HCT116 (cell line): ENCODE measurements around the gene HSD3B7. TPM values are rescaled to one million over a fixed set of nuclear protein-coding genes. Genes with fewer than 3 reads are reported as not detected.

ENCODE experiments used
- ATAC-seq: fragments of 200-7000 bp; cut with Tn5 transposase; 2 replicates; pipeline ENCODE4 v1.9.1; 2020; ENCODE audit warnings: mild to moderate bottlenecking, moderate library complexity
- BruUV-seq: library from RNA; stranded (reverse); fragments of 400-500 nt; replicated peaks from 2 replicates; lab custom pipeline; 2021; lab: Mats Ljungman, UMichigan
- CTCF ChIA-PET: fragments of 300-600 bp; sonication (Branson Sonifier 250); formaldehyde crosslinking; loops from one replicate; lab custom pipeline; 2021; ENCODE audit warnings: antibody characterized with exemption; lab: Charles Lee
- POLR2A ChIA-PET: fragments of 300-600, 350-600 bp; sonication (Branson Sonifier 250); formaldehyde crosslinking; loops from one replicate; lab custom pipeline; 2021; ENCODE audit warnings: antibody characterized with exemption; lab: Charles Lee
- RAD21 ChIA-PET, 2 experiments: fragments of 300-600 bp; sonication (Branson Sonifier 250); formaldehyde crosslinking; loops; one replicate each; lab custom pipeline; 2023; ENCODE audit warnings: low total read pairs in 2 of 2; ENCODE audit not compliant: uncharacterized antibody in 2 of 2, unreplicated experiment in 2 of 2, low non-redundant PET in 1 of 2; lab: Charles Lee
- DNase-seq: peaks from one replicate; pipeline ENCODE4 v3.0.0-alpha.2; 2010; ENCODE audit warnings: low read depth, low spot score
- H2AFZ ChIP-seq: fragments of 200-600 bp; shearing (Covaris generic), sonication (generic); 2 replicates; pipeline ENCODE4 v1.6.1; 2017; ENCODE audit warnings: low read depth, mixed run types, mixed read lengths, antibody characterized with exemption, low read length; ENCODE audit not compliant: poor library complexity, severe bottlenecking
- H3K27ac ChIP-seq: 2 replicates; pipeline ENCODE4 v1.5.1; 2012; ENCODE audit warnings: low read depth, low read length
- H3K27me3 ChIP-seq: fragments of 200-600 bp; sonication (generic); 2 replicates; pipeline ENCODE4 v1.6.1; 2016; ENCODE audit warnings: mixed run types, low read length, mixed read lengths; ENCODE audit not compliant: insufficient read depth
- H3K36me3 ChIP-seq, 2 experiments: fragments of 200-500 bp in 1 of 2; fragments of 200-600 bp in 1 of 2; sonication (Bioruptor generic) in 1 of 2; sonication (generic) in 1 of 2; 2 replicates each; pipeline versions ENCODE4 v1.5.1 to v1.6.1; 2014 to 2016; ENCODE audit warnings: low read length in 2 of 2, inconsistent platforms in 1 of 2, mixed read lengths in 1 of 2, mixed run types in 1 of 2; ENCODE audit not compliant: insufficient read depth in 2 of 2, control insufficient read depth in 1 of 2
- H3K4me1 ChIP-seq, 2 experiments: fragments of 200-600 bp in 1 of 2; sonication (generic) in 1 of 2; 2 replicates each; pipeline versions ENCODE4 v1.5.1 to v1.6.1; 2012 to 2017; ENCODE audit warnings: low read length in 2 of 2, inconsistent platforms in 1 of 2, mild to moderate bottlenecking in 1 of 2, mixed read lengths in 1 of 2, mixed run types in 1 of 2, moderate library complexity in 1 of 2; ENCODE audit not compliant: insufficient read depth in 2 of 2, control insufficient read depth in 1 of 2
- H3K4me2 ChIP-seq: fragments of 200-600 bp; sonication (generic); 2 replicates; pipeline ENCODE4 v1.6.1; 2017; ENCODE audit warnings: mixed run types, low read length, mixed read lengths
- H3K4me3 ChIP-seq, 2 experiments: fragments of 200-600 bp in 1 of 2; sonication (generic) in 1 of 2; replicated peaks in 1 of 2; 2 replicates each; pipeline ENCODE4 v1.5.1; 2011 to 2016; ENCODE audit warnings: low read length in 2 of 2, control low read depth in 1 of 2, low read depth in 1 of 2, mild to moderate bottlenecking in 1 of 2, mixed read lengths in 1 of 2, mixed run types in 1 of 2
- H3K79me2 ChIP-seq: fragments of 200-600 bp; sonication (generic); 2 replicates; pipeline ENCODE4 v1.6.1; 2017; ENCODE audit warnings: mild to moderate bottlenecking, mixed run types, low read length, moderate library complexity, mixed read lengths; ENCODE audit not compliant: insufficient read depth
- H3K9ac ChIP-seq: fragments of 200-600 bp; sonication (generic); 2 replicates; pipeline ENCODE4 v1.6.1; 2016; ENCODE audit warnings: low read length, mixed read lengths
- H3K9me2 ChIP-seq: fragments of 200-600 bp; sonication (generic), shearing (Covaris generic); 2 replicates; pipeline ENCODE4 v1.6.1; 2017; ENCODE audit warnings: mixed run types, mild to moderate bottlenecking, moderate library complexity; ENCODE audit not compliant: insufficient read depth
- H3K9me3 ChIP-seq, 2 experiments: fragments of 200-500 bp in 1 of 2; fragments of 200-600 bp in 1 of 2; sonication (Bioruptor generic) in 1 of 2; sonication (generic) in 1 of 2; 2 replicates each; pipeline ENCODE4 v1.6.1; 2014 to 2017; ENCODE audit warnings: low read length in 2 of 2, mixed read lengths in 2 of 2, inconsistent platforms in 1 of 2, low read depth in 1 of 2, mild to moderate bottlenecking in 1 of 2, mixed run types in 1 of 2, moderate library complexity in 1 of 2; ENCODE audit not compliant: control insufficient read depth in 1 of 2, insufficient read depth in 1 of 2
- H4K20me1 ChIP-seq: fragments of 200-600 bp; sonication (generic), shearing (Covaris generic); 2 replicates; pipeline ENCODE4 v1.6.1; 2017; ENCODE audit warnings: mixed run types, mild to moderate bottlenecking, moderate library complexity; ENCODE audit not compliant: insufficient read depth
- ATF3 ChIP-seq: IDR thresholded peaks from 2 replicates; pipeline ENCODE4 v1.6.1; 2012
- CEBPB ChIP-seq: IDR thresholded peaks from 2 replicates; pipeline ENCODE4 v1.6.1; 2012; ENCODE audit warnings: low read depth
- CTCF ChIP-seq, 3 experiments: fragments of 200-600 bp in 1 of 3; sonication (generic) in 1 of 3; IDR thresholded peaks in 2 of 3; conservative IDR thresholded peaks in 1 of 3; 2 replicates each; pipeline ENCODE4 v1.5.1; 2012 to 2017; ENCODE audit warnings: low read depth in 2 of 3, low read length in 2 of 3, antibody characterized with exemption in 1 of 3, borderline replicate concordance in 1 of 3, control low read depth in 1 of 3, mild to moderate bottlenecking in 1 of 3, mixed read lengths in 1 of 3, mixed run types in 1 of 3, moderate library complexity in 1 of 3; ENCODE audit not compliant: insufficient read depth in 1 of 3
- EGR1 ChIP-seq: IDR thresholded peaks from 2 replicates; pipeline ENCODE4 v1.6.1; 2012; ENCODE audit warnings: low read depth
- ELF1 ChIP-seq: IDR thresholded peaks from 2 replicates; pipeline ENCODE4 v1.6.1; 2012; ENCODE audit warnings: low read depth, borderline replicate concordance
- EZH2phosphoT487 ChIP-seq: fragments of 200-600 bp; IDR thresholded peaks from 2 replicates; pipeline ENCODE4 v1.6.1; 2018; ENCODE audit warnings: antibody characterized with exemption, borderline replicate concordance
- MAX ChIP-seq: IDR thresholded peaks from 2 replicates; pipeline ENCODE4 v1.6.1; 2012
- POLR2A ChIP-seq: IDR thresholded peaks from 2 replicates; pipeline ENCODE4 v1.7.0; 2011; ENCODE audit warnings: borderline replicate concordance; ENCODE audit not compliant: insufficient read depth, insufficient read length; ENCODE audit errors: extremely low read depth
- RAD21 ChIP-seq: IDR thresholded peaks from 2 replicates; pipeline ENCODE4 v1.6.1; 2012; ENCODE audit warnings: low read depth, mild to moderate bottlenecking
- REST ChIP-seq: IDR thresholded peaks from 2 replicates; pipeline ENCODE4 v1.6.1; 2012; ENCODE audit warnings: low read depth
- YY1 ChIP-seq: IDR thresholded peaks from 2 replicates; pipeline ENCODE4 v1.6.1; 2011; ENCODE audit warnings: low read length, low read depth, moderate library complexity, mild to moderate bottlenecking; ENCODE audit not compliant: insufficient replicate concordance; ENCODE audit errors: extremely low read depth
- ZBTB33 ChIP-seq: IDR thresholded peaks from 2 replicates; pipeline ENCODE4 v1.6.1; 2011; ENCODE audit warnings: mild to moderate bottlenecking, low read length, moderate library complexity; ENCODE audit not compliant: insufficient replicate concordance; ENCODE audit errors: extremely low read depth
- ZFX ChIP-seq: fragments of 450-650 bp; IDR thresholded peaks from 2 replicates; pipeline ENCODE4 v1.6.1; 2017
- ZNF274 ChIP-seq: fragments of 200-500 bp; sonication (Bioruptor generic); IDR thresholded peaks from 2 replicates; pipeline ENCODE4 v1.6.1; 2014; ENCODE audit warnings: mild to moderate bottlenecking, low read depth, low read length, inconsistent platforms
- intact Hi-C: fragments of 100-400 bp; cut with micrococcal nuclease; formaldehyde crosslinking; loops from 2 replicates; pipeline ENCODE4 v1.10.0; 2022
- total RNA-seq: library from RNA; stranded (reverse); gene quantifications from one replicate; pipeline ENCODE4 v1.2.1, GENCODE V29; 2021; ENCODE audit not compliant: unreplicated experiment

The HSD3B7 gene
- total RNA-seq, 1 experiment from 2014 or later: 8.6 TPM

GRCh38 chr16:31009894-31010584, 25.0 kb downstream of the HSD3B7 start (continued):
- TF ChIP-seq POLR2A: no peak
- TF ChIP-seq ELF1: no peak
- TF ChIP-seq EZH2phosphoT487: no peak
- no peak for TF ChIP-seq RAD21

GRCh38 chr16:31010585-31011325, 25.7 kb downstream of the HSD3B7 start, which contains the start of gene STX1B:
TSS of gene STX1B (minus strand) at chr16:31010638. CDS start at chr16:31010396, 242 bp downstream.
- RAD21 ChIA-PET: no interaction called here
- DNase-seq (no peak), ATAC-seq (no peak)
- intact Hi-C loops: no loop called here
- Histone ChIP-seq H3K4me3 (no peak within 1 kb of the TSS), H3K9me2 (no peaks in the 10 kb centered on the region), H3K9me3 (no peaks in the 10 kb centered on the region), H2AFZ (no peak within 1 kb of the TSS), H3K79me2 (no peaks in the 10 kb centered on the region), H3K36me3 (no peaks in the 10 kb centered on the region), H3K4me2 (no peak within 1 kb of the TSS), H3K27me3 (peaks cover 7% of the 10 kb centered on the region; the same call in 1 of the 2 replicates), H4K20me1 (no peaks in the 10 kb centered on the region), H3K4me1 (peaks cover 0 to 8% of the 10 kb centered on the region in 2 experiments; a peak in 2 of 4 replicates), H3K9ac (no peak within 1 kb of the TSS), H3K27ac (no peak within 1 kb of the TSS)
- CTCF ChIA-PET: no interaction called here
- POLR2A ChIA-PET: no interaction called here
- BruUV-seq: no TSS peak
- no peak for TF ChIP-seq YY1
- TF ChIP-seq ELF1: no peak
- TF ChIP-seq POLR2A: no peak
- TF ChIP-seq ZFX: no peak
- no peak for TF ChIP-seq ATF3
- TF ChIP-seq EGR1: no peak
- TF ChIP-seq ZBTB33: no peak
- TF ChIP-seq EZH2phosphoT487: no peak
- TF ChIP-seq ZNF274: no peak
- no peak for TF ChIP-seq MAX
- no peak for TF ChIP-seq CTCF (IDR thresholded peaks at IDR 0.05 in 2 of 3, conservative IDR thresholded peaks at IDR 0.05 in 1 of 3; ENCODE audit: borderline replicate concordance in 1 of 3, insufficient read depth in 1 of 3, low read depth in 2 of 3, low read length in 2 of 3)
- no peak for TF ChIP-seq REST
- TF ChIP-seq CEBPB: no peak
